GM11168 (cell line): Measurements from ENCODE around the gene SUDS3.
"Not testable (repeated sequence)": the region's sequence is repeated elsewhere in the genome, so short reads cannot be mapped to it uniquely, and the experiment has no call there.

Experiments used
- in situ Hi-C: fragments of 300-500 bp; cut with MboI; formaldehyde crosslinking; loops from one replicate; pipeline ENCODE4 v1.12.0; 2022; ENCODE audit warnings: low sequenced_read_pairs; ENCODE audit not compliant: unreplicated experiment

SUDS3 gene

DNA sequence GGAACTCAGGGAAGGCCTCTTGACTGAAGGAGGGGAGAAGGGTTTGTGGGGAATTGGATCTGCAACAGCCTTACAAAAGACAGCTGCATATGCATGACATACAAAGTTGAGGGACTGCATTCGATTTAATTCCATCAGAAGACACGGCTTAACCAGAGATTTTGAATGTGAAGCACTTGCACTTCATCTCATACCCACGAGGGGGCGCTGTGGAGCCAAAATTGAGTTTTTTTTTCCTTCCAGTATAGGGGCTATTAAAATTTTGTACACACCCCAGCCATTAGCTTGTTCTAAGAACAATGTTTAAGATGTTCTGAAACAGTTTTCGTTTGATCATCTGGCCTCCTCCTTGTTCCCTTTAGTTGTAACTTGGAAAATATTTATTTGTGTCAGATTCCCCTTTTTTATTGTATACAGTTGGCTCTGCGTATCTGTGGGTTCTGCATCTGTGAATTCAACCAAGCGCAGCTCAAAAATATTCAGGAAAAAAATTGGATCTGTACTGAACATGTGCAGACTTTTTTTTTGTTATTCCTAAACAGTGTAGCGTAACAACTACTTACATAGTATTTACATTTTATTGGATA lies 1.6 kb downstream of the SUDS3 start:
- in situ Hi-C loops = loop anchor here (25.0 kb wide), 1 partner anchor 491 kb away; no protein-coding TSS in a partner anchor

- in situ Hi-C loops = loop anchor here (25.0 kb wide), 1 partner anchor 504 kb away; no protein-coding TSS in a partner anchor
These were observed 15.1 kb downstream of the SUDS3 start for GRCh38 chr12:118391424-118391823.

- in situ Hi-C loops = loop anchor here (25.0 kb wide), 1 partner anchor 505 kb away; no protein-coding TSS in a partner anchor
These were observed 15.5 kb downstream of the SUDS3 start for GRCh38 chr12:118391836-118392235.

GRCh38 chr12:118397708-118398440 lies 21.5 kb downstream of the SUDS3 start:
- in situ Hi-C loops = loop anchor here (25.0 kb wide), 1 partner anchor 511 kb away; no protein-coding TSS in a partner anchor

DNA sequence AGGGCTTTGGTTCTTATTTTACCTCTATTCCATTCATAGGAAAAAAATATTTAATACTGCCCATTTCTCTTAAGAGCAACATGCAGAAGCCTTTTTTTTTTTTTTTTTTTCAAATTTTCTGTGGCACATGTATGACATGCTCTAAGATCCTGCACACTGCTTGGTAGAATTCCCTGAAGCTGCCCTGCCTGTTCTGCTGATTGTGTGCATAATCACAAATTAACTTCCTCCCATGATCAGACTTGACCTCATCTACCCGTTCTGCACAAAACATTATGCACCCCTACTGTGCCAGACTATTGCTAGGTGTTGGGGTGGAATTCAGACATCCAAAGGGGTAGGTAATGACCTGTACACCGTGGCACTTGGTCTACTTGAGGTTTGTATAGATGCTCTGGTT lies 22.2 kb downstream of the SUDS3 start:
- in situ Hi-C loops = loop anchor here (25.0 kb wide), 1 partner anchor 511 kb away; no protein-coding TSS in a partner anchor

GRCh38 chr12:118398940-118399339 lies 22.6 kb downstream of the SUDS3 start:
- in situ Hi-C loops = loop anchor here (25.0 kb wide), 1 partner anchor 512 kb away; no protein-coding TSS in a partner anchor

DNA sequence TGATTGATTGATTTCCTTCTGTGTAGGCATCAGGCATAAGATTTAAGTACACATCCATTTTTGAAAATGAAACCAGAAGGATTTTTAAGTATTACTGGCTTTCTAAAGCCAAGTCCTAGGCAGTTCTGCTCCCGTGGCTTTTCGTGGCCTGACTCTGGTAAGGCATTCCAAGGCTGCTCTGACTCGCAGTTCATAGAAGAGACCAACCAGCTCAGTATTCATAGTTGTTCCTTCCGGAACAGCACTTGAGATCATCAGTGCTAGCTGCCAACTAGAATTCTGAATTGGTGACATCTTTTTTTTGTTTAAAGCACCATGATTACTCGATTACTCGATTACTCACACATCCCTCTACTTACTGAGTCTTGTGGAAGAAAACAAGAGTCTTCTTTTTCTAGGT lies 25.9 kb downstream of the SUDS3 start:
- in situ Hi-C loops = no loop called here

DNA sequence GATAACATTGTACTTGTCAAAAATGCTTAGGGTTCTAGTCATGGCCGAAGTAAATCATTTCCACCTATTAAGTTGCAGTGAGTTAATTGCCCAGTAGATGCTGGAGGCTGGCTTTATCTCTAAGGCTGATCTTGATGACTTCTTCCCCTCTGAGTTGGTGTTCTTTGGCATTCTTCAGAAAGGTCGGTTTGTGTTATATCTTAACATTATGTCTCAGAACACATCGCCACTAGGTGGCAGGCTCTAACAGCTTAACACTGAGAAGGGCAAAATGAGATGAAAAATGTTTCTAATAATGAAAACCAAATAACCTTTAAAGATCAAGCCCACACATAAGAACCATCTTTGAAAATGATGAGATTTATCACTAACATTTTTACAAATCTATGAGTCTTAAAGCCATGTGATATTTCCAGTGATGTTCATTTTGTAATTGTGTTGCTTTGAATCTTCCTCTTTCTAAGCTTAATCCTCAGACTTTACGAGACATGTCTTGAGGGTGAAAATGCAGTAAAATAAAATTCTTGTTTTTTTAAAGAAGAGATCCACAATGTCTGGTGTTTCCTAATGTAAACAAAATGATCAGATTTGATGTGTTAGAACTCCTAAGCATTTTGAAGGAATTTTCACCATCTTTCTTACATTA lies 28.6 kb downstream of the SUDS3 start:
- in situ Hi-C loops = no loop called here

DNA sequence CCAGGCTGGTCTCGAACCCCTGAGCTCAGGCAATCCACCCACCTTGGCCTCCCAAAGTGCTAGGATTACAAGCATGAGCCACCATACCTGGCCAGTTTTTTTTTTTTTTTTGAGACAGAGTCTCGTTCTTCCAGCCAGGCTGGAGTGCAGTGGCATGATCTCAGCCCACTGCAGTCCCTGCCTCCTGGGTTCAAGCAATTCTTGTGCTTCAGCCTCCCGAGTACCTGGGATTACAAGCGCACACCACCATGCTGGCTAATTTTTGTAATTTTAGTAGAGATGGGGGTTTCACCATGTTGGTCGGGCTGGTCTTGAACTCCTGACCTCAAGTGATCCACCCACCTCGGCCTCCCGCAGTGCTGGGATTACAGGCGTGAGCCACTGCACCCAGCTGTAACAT lies 31.9 kb downstream of the SUDS3 start:
- in situ Hi-C loops = not testable (repeated sequence)

GRCh38 chr12:118409834-118410233 lies 33.5 kb downstream of the SUDS3 start:
- in situ Hi-C loops = no loop called here

- in situ Hi-C loops = no loop called here
These were observed 41.6 kb downstream of the SUDS3 start for GRCh38 chr12:118417942-118418341.

DNA sequence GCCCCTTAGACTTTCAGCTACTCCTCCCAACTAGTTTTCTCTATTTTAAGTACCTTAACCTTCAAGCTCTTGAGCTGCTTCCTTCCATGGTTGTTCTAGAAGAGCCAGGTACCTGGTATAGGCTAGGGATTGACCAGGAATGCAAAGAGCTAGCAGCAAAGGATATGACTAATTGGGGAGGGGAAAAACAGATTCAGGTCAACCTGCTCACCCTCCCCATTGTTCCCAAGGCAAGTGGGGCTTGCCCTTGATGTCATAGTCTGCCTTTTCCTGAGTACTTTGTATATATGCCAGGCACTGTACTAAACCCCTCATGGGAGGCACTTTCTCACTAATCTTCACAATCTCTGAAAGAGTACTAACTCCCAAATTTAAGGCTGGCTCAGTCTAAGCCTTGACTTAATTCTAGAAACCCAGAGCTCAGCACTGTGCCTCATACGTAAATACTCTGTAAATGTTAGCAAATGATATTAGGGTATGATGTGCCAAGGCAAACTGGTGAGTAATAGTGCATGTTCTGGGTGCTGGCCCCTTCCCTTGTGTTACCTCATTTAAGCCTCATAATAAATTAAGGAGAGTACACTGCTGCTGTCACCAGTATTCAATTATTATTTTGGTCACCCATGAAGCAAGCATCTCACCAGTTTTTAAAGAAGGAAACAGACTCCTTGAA lies 42.2 kb downstream of the SUDS3 start:
- in situ Hi-C loops = no loop called here

GRCh38 chr12:118420673-118421072 lies 44.3 kb downstream of the SUDS3 start:
- in situ Hi-C loops = no loop called here

DNA sequence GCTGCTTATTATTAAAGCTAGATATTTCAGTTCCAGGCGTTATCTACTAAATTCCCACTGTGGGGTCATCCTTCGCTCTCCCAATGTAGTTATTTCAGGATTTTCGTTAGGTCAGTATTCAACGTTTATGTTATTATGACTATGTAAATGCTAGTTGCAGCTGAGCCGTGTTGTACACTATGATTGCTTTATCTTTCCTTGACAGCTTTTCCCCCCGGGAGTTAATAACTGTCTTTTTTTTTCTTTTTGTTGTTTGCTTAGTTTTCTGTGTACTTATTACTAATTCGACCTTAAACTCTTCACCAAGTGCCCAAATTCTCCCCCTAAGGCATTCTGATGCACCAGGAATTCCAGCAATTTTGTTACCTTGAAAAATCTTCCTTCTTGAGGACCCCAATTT lies 48.5 kb downstream of the SUDS3 start:
- in situ Hi-C loops = no loop called here

- in situ Hi-C loops = no loop called here
These were observed 49.0 kb downstream of the SUDS3 start for GRCh38 chr12:118425364-118425763.

GRCh38 chr12:118427819-118428218 lies 51.5 kb downstream of the SUDS3 start:
- in situ Hi-C loops = no loop called here

DNA sequence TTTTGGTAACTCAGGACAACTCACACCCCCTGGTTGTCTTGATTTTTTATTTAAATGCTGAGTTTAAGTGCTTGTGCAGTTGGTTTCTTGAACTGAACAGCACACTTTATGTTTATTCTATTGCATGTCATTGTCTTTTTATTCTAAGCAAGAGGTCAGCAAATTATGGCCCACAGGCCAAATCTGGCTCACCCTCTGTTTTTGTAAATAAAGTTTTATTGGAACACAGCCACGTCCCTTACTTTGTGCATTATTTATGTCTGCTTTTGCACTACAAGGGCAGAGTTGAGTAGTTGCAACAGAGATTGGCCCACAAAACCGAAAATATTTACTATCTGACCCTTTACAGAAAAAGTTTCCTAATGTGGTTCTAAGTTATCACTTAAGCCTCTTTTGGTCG lies 52.3 kb downstream of the SUDS3 start:
- in situ Hi-C loops = no loop called here

GRCh38 chr12:118429688-118430383 lies 53.5 kb downstream of the SUDS3 start:
- in situ Hi-C loops = no loop called here

GRCh38 chr12:118430516-118430915 lies 54.2 kb downstream of the SUDS3 start:
- in situ Hi-C loops = no loop called here
